Hematopoietic multipotent progenitor cell treated with erythropoietin and hydrocortisone succinate and interleukin-3 and kit ligand, for 17 days (in vitro differentiated cells): ENCODE measurements around the gene SLC25A1.

Experiments used
- DNase-seq: peaks from one replicate; pipeline ENCODE4 v3.0.0-alpha.2; 2015; ENCODE audit warnings: low spot score

The SLC25A1 gene

DNA sequence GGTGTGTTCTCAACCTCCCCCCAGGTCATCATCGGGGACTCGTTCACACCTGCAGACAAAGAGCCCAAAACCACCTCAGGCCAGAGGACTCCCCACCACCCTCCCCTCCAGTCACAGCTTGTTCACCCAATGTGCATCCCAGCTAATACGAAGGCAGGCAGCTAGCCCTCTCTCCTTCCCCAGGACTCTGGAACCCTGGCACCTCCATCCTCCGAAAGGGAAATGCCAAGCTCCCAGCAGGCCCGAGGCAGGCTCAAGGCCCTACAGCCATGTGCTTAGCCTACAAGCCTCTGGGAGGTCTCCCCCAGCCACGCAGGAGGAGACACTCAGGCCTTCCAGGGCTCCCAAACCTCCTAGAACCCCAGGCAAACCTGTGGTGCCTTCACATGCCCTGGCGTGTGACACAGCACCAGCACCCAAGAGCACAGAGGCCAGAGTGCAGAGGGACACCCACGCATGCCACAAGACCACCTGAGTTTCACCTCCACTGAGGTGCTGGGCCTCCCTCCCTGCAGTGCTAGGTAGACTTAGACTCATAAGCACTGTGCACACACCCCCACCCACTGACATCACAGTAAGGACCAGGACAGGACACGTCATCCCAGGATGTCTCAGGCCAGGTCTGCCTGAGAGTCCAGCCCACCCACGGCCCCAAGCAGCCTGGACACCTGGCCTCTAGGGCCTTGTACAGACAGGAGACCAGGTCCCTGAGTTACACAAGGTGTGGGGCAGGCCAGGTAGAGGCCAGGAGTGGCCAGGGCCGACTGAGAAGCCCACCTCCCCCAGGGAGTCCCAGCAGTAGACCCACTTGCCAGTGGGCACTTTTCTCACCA lies 40.9 kb downstream of the SLC25A1 start:
- no peak for DNase-seq

DNA sequence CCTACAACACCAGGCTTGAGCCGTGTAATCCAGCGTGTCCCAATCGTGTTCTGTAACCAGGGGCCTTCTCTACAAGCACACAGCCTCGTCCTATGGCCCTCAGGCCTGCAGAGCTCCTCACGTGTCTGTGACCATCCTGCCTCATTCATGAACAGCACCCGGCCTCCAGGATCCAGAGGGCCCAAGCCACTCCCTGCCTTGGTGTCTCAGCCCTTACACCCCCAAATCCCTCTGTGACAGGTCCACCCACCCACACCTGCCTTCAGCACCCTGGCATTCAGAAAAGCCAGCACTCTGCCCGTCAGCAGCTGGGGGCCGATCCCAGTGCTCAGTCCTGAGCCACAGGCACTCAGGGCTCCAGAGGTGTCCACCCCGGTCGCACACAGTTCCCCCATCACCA lies 41.6 kb downstream of the SLC25A1 start:
- no peak for DNase-seq

DNA sequence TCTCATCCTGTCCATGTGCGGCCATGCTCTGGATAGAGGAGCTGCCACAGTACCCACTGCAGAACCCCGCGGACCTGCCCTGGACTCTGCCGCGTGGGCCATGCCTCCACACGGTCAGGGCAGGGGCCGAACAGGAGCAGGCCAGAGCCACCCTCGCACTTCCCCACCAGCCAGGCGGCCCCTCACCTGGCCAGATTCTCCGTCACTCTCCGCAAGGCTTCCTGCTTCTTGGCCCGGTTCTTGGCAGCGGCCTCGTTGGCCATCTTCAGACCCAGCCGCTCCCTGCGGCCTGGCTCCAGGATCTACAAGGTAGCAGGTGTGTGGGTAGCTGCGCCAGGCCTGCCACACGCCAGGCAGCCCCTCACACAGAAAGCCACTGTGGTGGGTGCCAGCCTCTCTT lies 43.7 kb downstream of the SLC25A1 start:
- DNase-seq, result no peak

DNA sequence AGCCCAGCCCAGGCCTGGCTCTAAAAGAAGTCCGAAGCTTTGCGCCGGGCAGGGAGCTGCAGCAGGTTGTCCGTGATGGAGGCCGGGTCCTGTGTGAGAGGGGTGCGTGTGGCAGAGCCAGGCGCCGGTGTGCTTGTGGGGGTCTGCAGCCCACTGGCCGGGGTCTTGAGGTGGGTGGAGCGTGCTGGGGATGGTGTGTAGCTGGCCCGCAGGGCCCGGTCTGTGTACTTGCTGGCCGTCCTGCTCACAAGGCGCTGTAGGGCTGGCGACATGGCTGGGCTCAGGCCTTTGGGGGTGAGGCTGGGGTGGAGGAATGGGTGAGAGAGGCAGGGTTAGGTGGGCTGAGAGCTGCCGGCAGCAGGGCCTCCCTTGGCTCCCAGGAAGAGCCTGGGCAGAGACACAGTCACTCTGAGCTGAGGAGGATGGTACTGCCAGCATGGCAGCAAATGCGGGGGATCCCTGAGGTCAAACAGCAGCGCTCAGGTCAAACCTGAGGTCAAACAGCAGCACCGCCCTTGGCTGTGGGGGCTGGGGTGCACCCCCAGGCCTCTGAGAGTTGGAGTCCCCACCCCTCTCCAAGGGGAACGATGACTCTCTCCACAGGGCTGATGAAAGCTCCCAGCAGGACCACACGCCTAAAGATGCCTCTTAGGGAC lies 44.2 kb downstream of the SLC25A1 start:
- no peak for DNase-seq

DNA sequence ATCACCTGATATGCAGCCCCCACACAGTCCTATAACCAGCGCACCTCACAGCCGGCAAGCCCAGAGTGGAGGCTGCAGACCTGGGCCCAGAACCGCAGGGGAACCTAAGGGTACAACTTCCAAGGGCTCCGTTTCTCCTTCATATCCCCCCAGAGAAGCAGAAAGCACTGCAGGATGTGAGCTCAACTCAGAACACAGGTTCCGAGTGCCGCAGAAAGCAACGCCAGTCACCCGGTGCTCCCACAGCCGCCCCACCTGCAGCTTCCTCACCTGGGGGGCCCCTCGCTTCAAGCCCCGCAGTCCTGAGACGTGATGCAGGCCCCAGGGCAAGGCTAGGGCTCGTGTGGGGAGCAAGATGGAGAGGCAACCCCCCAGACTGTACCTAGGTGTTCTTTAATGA lies 45.0 kb downstream of the SLC25A1 start:
- no peak for DNase-seq

DNA sequence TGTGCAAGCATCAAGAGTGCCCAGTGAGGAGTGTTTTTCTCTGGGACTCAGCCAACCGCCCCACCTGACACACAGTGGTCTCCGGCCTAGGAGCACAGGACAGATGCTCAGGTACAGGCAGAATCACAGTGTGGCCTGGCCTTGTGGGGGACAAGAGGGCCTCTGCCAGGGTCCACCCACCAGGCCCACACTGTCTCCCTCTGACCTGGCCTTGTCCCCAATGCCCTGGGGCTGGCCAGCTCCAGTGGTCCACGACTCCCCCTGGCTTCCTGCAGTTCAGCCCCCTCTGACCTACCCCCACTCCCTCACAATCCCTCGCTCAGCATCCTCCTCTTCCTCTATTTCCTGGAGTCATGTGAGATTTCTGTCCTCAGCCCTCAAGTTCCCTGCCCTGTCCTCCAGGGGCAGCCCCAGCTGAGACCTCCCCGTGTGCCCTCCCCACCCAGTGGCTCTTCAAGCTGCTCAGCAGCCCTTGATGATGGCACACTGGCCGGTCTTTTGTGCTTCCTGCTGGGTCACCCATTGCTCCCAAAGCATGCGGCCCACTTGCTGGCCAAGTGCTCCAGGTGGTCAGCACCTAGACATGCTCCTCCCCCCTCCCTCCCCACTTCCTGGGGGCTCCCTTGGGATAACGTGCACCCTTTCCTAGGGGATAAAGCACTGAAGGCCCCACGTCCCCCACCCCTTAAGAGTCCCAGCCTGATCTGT lies 45.7 kb downstream of the SLC25A1 start:
- DNase-seq, result no peak

DNA sequence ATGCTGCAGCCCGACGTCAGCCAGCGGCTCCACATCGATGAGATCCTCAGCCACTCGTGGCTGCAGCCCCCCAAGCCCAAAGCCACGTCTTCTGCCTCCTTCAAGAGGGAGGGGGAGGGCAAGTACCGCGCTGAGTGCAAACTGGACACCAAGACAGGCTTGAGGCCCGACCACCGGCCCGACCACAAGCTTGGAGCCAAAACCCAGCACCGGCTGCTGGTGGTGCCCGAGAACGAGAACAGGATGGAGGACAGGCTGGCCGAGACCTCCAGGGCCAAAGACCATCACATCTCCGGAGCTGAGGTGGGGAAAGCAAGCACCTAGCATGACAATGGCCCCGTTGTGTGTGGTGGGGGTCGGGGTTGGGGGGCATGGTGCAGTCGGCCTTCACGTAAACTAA lies 46.4 kb downstream of the SLC25A1 start:
- DNase-seq, result no peak

DNA sequence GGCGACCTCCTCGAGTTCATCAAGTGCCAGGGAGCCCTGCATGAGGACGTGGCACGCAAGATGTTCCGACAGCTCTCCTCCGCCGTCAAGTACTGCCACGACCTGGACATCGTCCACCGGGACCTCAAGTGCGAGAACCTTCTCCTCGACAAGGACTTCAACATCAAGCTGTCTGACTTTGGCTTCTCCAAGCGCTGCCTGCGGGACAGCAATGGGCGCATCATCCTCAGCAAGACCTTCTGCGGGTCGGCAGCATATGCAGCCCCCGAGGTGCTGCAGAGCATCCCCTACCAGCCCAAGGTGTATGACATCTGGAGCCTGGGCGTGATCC lies 46.9 kb downstream of the SLC25A1 start:
- no peak for DNase-seq

DNA sequence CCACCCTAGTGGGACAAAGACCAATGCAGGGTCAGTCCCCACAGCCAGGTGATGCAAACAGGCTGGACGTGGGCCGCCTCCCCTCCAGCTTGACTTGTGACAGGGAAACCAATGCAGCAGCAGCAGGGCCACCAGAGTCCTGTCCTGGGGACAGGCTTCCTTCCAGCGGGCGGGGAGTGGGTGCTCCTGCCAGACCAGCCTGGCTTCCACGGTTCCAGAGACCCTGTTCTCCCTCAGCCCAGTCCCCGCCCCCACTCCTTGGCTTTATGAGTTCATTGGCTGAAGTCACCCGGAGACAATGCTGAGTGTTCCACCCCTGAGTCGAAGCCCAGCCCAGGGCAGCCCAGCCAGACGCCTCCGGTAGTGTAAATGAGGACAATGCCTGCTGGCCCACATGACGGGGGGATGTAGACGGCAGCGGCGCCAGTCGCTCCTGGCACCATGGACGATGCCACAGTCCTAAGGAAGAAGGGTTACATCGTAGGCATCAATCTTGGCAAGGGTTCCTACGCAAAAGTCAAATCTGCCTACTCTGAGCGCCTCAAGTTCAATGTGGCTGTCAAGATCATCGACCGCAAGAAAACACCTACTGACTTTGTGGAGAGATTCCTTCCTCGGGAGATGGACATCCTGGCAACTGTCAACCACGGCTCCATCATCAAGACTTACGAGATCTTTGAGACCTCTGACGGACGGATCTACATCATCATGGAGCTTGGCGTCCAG lies 47.4 kb downstream of the SLC25A1 start, which contains the start of gene TSSK2:
TSS of gene TSSK2 (plus strand) at position 350 of the 726 bp plus-strand sequence. CDS start at position 442, 92 bp downstream.
- no peak for DNase-seq

DNA sequence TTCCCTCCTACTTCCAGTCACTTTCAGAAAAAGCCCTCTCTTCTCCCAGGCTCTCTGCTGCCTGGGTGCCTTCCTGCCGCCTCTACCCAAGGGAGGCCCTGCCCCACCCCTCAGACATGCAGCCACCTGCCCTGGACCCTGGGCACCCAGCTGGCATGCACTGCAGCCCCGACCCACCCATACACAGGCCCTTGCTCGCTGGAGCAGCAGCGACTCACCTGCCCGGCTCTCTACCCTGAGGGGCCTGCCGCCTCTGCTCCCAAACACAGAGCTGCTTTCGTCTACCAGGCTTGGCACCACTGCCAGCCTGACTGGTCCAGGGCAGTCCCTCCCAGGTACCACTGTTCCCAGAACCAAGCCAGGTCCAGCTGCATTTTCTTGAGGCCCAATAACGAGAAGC lies 48.7 kb downstream of the SLC25A1 start:
- no peak for DNase-seq

DNA sequence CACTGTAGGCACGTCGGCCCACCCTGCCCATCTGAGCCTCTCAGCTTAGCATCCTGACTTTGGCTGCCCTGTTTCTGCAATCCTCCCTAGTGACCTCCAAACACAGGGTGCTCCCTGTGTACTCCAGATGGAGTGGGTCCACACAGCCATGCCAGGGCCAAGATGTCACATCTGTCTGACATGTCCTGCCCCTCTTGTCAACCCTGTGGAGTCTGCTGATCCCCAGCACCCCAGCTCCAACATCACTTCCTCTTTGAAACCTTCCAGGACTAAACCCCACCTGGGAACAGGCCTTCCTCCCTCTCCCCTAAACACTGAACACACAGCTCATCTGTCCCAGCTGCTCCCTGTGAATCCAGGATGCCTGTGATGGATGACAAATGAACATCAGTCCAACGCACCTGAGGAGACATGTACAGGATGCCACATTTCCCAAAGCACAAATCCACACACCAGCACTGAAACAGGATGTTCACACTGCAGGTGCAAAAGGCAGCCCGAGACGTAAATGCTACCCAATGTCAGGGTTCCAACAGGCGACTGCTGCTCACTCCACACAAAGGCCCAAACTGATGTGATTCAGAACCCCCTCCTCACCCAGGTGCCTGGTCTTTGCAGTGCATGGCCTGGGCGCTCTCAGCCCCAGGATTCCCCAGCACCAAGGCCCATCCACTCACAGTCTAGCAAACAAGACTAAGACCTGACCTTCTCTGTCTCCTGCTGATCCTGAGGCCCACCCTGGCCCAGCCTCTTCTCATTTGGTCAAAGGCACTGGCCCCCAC lies 49.4 kb downstream of the SLC25A1 start:
- DNase-seq, result no peak

DNA sequence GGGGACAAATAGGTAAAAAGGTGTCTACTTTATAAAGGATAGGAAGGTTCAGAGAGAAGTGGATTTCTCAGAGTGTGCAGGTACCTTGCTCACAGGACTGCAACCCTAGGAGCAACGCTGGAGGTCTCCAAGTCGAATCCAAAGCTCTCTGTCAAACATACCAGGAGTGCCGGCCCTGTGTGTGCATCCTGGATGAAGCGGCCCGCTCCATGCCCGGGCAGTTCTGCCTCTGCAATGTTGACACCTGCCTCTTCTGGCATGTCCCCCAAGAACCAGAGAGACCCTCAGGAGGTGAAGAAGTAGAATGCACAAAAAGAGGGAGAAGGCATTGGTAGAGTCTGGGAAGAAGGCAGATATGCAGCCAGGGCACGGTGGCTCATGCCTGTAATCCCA lies 50.5 kb downstream of the SLC25A1 start:
- no peak for DNase-seq

DNA sequence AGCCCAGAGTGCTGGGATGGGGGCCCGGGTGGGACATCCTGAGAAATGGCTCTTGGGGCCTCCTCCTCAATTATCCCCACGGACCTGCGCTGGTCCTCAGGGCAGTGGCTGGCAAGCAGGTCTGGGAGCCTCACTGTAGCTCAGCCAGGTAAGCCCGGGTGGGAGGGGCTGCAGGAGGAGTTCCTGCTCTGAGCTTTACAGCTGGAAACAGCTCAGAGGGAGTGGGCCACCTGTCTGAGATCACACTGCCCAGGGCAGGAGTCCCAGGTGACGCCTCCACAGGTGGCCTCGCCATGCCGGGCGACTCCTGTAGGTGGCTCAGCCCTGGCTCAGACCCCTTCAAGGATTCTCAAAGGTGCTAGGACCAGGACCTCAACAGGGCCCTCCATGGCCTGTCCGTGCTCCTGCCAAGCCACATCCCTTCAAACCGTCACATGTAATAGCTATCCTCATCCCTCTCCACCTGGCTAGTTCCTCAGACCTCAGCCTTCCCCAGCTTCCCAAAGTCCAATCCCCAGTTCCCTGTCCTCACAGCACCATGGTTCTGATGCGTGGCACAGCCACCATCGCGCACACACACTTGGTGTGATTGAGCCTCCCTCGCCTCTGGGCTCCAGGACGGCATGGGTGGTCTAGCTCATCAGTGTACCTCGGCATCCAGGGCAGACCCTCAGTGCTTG lies 51.1 kb downstream of the SLC25A1 start:
- no peak for DNase-seq

DNA sequence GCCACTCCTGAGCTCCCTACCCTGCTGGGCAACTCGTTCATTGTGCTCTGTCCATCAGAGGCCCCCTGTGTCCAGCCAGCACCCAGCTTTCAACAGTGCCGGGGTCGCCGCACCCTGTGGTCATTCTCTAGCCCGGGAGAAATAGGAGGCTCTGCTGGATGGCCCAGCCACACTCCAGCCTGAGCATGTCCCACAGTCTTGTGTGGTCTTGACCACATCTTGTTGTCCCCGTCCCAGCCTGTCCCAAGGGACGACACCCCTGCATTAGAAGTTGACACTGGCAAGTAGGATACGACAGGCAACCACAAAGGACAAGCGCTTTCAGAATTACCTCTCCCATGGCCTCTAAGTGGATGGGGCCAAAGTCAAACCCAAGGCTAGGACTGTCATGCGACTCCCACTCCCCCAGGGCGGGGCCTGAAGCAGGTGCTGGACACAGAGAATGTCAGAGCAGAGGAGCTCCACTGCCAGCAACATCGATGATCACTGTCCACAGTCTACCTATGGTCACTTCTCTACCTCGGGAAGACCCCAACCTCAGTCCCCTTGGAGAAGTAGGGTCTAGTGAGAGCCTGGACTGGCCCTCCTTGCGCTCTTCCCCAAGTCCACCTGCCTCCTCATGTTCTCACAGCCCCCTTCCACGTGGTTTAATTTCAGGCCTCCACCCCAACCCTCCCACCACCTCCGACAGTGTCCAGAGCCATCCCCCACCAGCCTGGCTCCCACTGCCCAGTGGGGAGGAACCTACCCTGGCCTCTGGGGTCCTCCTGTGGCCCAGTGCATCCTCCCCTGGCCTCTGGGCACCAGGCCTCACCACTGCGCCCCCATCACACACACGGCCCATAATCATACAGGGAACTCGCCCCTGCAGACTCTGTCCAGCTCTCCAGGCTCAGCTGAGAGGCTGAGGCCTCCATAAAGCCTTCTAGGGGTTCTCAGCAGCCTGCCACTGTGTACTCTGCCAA lies 51.9 kb downstream of the SLC25A1 start:
- DNase-seq, result no peak
